RCC 7860 (cell line): ENCODE measurements around the gene PCDH15.

Source experiments
- DNase-seq: peaks from one replicate; pipeline ENCODE4 v3.0.0-alpha.2; 2015; ENCODE audit warnings: low spot score
- FAIRE-seq: peaks from 2 replicates; lab custom pipeline; 2012; peaks lifted over from hg19 to GRCh38; lab: Jason Lieb, UNC

The PCDH15 gene

GRCh38 chr10:53754596-53755250 is 1046.3 kb downstream of the PCDH15 start:
- FAIRE-seq = no peak

More at GRCh38 chr10:53754596-53755250, 1046.3 kb downstream of the PCDH15 start:
- no peak for DNase-seq
